Kidney (tissue), 14 donors: ENCODE results near the gene NECTIN4. TPM values are rescaled to one million over a fixed set of nuclear protein-coding genes. Genes with fewer than 3 reads are reported as not detected.

Source experiments
- DNase-seq, 5 donors: peaks; one replicate each; pipeline ENCODE4 v3.0.0-alpha.2; 2013 to 2020
- FAIRE-seq: peaks from 2 replicates; lab custom pipeline; 2012; peaks lifted over from hg19 to GRCh38; lab: Jason Lieb, UNC
- H3K27ac ChIP-seq, 2 donors: one replicate each; pipeline ENCODE4 v1.7.0; 2013; ENCODE audit warnings: low read depth in 2 of 2, low read length in 2 of 2, inconsistent platforms in 1 of 2
- H3K27me3 ChIP-seq: one replicate; pipeline ENCODE4 v1.7.1; 2013; ENCODE audit warnings: low read length, inconsistent platforms; ENCODE audit not compliant: control insufficient read depth, insufficient read depth
- H3K36me3 ChIP-seq, 3 donors: one replicate each; pipeline versions ENCODE4 v1.7.0 to v1.7.1; 2013; ENCODE audit warnings: low read length in 3 of 3, control low read depth in 1 of 3, inconsistent platforms in 1 of 3; ENCODE audit not compliant: insufficient read depth in 3 of 3, control insufficient read depth in 2 of 3
- H3K4me1 ChIP-seq, 3 donors: one replicate each; pipeline versions ENCODE4 v1.7.0 to v1.7.1; 2013; ENCODE audit warnings: low read length in 3 of 3, inconsistent platforms in 1 of 3, low read depth in 1 of 3; ENCODE audit not compliant: control insufficient read depth in 2 of 3, insufficient read depth in 2 of 3
- H3K4me3 ChIP-seq, 3 donors: one replicate each; pipeline versions ENCODE4 v1.7.0 to v1.8.1; 2013; ENCODE audit warnings: low read length in 3 of 3, control low read depth in 1 of 3, inconsistent platforms in 1 of 3
- H3K9ac ChIP-seq, 3 donors: one replicate each; pipeline versions ENCODE4 v1.7.0 to v1.7.1; 2013; ENCODE audit warnings: low read length in 3 of 3, control low read depth in 1 of 3, inconsistent platforms in 1 of 3
- H3K9me3 ChIP-seq, 3 donors: one replicate each; pipeline versions ENCODE4 v1.7.0 to v1.7.1; 2013; ENCODE audit warnings: low read length in 3 of 3, control low read depth in 1 of 3, inconsistent platforms in 1 of 3; ENCODE audit not compliant: control insufficient read depth in 2 of 3, insufficient read depth in 1 of 3
- intact Hi-C: fragments of 100-400 bp; cut with DNase I; formaldehyde crosslinking; loops from one replicate; pipeline ENCODE4 v1.11.1; 2022
- polyA plus RNA-seq: library from polyadenylated mRNA; stranded (reverse); fragments of 350-450 nt; fragmentation: Illumina TruSeq; extraction: RNeasy Lipid Tissue Mini Kit (QIAGEN cat#74804); gene quantifications from one replicate; pipeline ENCODE4 v1.2.3, GENCODE V29; 2014; ENCODE audit warnings: low read depth, low replicate concordance; ENCODE audit not compliant: insufficient read depth
- total RNA-seq: library from RNA; stranded (reverse); fragmentation: NEBNext Ultra II Directional; extraction: Animal tissue kit (Norgen Biotek cat#: 25700); gene quantifications from one replicate; pipeline ENCODE4 v1.2.1, GENCODE V29; 2021
- TF ChIP-seq, protein P1 (sequence below): IDR thresholded peaks from 3 replicates; pipeline ENCODE4 v1.5.1; 2012; ENCODE audit warnings: mild to moderate bottlenecking, moderate library complexity, borderline replicate concordance; ENCODE audit not compliant: insufficient read depth; ENCODE audit errors: extremely low read depth
- donor health status: control.
- donor health status: control.
- donor health status: control.
- donor health status: control.
- donor health status: control.
- donor health status: DM: yes; HTN: yes; CAD: no.
- donor health status: Normal renal cell carcinoma (clear cell type).

The NECTIN4 gene
- total and polyA plus RNA-seq, 2 donors from 2014 or later, result 2.7 to 12.8 TPM

DNA sequence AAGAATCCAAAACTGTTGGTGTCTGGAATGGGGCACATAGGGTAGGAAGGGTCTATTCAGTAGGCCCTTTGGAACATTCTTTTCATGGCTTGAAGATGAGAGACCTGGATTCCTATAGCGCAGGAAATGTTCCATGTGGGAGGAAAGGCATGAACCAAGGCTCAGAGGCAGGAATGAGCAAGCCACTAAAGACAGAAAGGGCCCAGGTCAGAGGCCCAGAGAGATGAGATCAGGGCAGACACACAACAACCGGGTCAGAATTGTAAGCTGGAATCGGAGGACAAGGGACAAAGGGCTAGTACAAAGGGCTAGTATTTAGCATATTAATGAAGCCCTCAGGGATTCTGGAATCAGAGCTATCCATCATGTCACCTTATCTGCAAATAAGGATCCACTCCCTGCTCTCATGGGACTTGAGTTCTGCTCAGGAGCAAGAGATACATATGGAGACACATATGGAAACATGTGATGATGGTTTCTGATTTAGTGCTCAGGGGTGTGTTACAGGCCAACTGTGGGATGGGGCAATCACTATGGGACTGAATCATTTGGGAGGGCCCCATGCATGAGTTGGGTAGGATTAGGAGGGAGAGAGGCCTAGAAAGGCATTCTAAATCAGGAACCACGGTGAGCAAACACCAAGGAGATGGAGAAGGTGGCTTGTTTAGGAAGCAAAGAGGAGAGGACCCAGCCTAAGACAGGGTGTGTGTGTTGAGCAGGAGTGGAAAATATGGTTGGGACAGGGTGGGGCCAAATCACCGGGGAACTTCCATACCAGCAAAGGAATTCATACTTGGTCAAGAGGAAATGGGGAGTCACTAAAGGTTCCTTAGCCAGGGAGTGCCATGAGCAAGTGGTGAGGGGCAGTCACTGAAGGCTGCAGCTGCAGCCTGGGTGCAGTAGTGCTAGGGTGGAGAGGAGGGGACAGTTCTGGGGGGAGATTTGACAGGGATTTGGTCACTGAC lies 8.6 kb downstream of the NECTIN4 start:
- Histone ChIP-seq H3K36me3 (no peaks in the 10 kb centered on the region), H3K27me3 (no peaks in the 10 kb centered on the region), H3K9ac (no peak overlapping the region), H3K4me1 (peaks cover 0 to 3% (median 0%) of the 10 kb centered on the region in 3 donors), H3K4me3 (no peak overlapping the region), H3K27ac (no peak overlapping the region), H3K9me3 (no peaks in the 10 kb centered on the region)
- FAIRE-seq (no peak), DNase-seq (no peak)
- intact Hi-C loops, result no loop called here
- TF ChIP-seq, protein P1, sequence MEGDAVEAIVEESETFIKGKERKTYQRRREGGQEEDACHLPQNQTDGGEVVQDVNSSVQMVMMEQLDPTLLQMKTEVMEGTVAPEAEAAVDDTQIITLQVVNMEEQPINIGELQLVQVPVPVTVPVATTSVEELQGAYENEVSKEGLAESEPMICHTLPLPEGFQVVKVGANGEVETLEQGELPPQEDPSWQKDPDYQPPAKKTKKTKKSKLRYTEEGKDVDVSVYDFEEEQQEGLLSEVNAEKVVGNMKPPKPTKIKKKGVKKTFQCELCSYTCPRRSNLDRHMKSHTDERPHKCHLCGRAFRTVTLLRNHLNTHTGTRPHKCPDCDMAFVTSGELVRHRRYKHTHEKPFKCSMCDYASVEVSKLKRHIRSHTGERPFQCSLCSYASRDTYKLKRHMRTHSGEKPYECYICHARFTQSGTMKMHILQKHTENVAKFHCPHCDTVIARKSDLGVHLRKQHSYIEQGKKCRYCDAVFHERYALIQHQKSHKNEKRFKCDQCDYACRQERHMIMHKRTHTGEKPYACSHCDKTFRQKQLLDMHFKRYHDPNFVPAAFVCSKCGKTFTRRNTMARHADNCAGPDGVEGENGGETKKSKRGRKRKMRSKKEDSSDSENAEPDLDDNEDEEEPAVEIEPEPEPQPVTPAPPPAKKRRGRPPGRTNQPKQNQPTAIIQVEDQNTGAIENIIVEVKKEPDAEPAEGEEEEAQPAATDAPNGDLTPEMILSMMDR, result no peak

DNA sequence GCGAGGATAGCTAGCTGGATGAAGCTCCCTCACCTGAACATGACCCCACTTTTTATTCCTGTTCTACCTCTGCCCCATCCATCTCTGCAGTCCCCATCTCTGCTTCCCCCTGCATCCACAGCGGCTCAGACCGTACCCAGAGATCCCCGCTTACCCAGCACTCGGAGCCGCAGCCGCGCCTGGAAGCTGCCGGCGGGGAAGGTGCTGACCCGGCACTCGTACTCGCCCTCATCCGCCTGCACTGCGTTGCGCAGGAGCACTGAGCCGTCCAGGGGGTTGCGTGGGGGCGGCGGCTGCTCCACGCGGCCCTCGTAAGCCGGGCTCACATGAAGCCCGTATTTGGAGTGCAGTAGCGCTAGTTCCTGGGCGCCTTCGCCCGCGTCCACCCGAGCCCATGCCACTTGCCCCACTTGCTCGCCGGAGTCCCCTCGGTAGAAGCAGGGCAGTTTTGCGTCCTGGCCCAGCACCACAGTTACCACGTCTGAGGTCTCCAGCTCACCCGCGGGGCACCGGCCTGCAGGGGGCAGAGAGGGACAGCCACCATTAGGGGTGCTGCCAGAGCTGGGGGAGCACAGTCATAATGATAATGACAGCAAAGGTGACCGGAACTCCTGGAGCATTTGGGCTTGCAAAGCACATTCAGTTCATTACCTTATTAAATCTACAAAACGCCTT lies 9.8 kb downstream of the NECTIN4 start:
- TF ChIP-seq, protein P1, result no peak
- Histone ChIP-seq H3K4me1 (peaks cover 0 to 3% (median 0%) of the 10 kb centered on the region in 3 donors), H3K27me3 (no peaks in the 10 kb centered on the region), H3K9ac (no peak overlapping the region), H3K27ac (no peak overlapping the region), H3K36me3 (peaks cover 0 to 3% (median 0%) of the 10 kb centered on the region in 3 donors), H3K4me3 (no peak overlapping the region), H3K9me3 (no peaks in the 10 kb centered on the region)
- DNase-seq (no peak), FAIRE-seq (no peak)
- intact Hi-C loops, result no loop called here

DNA sequence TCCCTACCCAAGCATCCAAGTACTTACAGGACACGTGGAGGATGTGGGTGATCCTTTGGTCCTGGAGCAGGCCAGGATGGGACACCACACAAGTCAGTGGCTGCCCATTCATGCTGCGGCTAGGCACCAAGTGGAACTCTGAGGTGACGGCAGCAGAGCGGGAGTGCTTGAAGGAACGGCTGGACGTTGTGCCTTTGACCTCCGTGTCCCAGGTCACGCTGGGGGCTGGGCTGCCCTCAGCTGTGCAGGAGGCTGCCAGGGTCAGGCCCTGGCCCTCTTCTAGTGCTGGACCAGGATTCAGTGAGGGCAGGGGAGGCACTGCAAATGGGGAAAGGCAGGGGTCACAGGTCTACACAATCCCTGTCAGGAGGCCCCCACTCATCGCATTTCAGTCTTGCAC lies 11.9 kb downstream of the NECTIN4 start:
- H3K9ac ChIP-seq, result no peak overlapping the region
- TF ChIP-seq, protein P1, result no peak
- H3K9me3 ChIP-seq, result no peaks in the 10 kb centered on the region
- H3K4me3 ChIP-seq, result no peak overlapping the region
- intact Hi-C loops, result no loop called here
- DNase-seq (no peak), FAIRE-seq (no peak)
- peaks cover 0 to 3% (median 0%) of the 10 kb centered on the region in 3 donors for H3K36me3 ChIP-seq
- no peak overlapping the region for H3K27ac ChIP-seq
- no peaks in the 10 kb centered on the region for H3K4me1 ChIP-seq
- H3K27me3 ChIP-seq, result no peaks in the 10 kb centered on the region
